ENCODE results near the gene EPHA6. TPM values are rescaled to one million over a fixed set of nuclear protein-coding genes. Genes with fewer than 3 reads are reported as not detected.
A peak's percentile ranks its signal among the peaks of the same experiment; 100 is the strongest.

EPHA6 gene
- total and polyA plus RNA-seq, 10 of the 15 experiments (the other 5 are each of a cell fraction or from before 2014, with no cell fraction given), result not detected

GRCh38 chr3:97764407-97765238 is 950.2 kb downstream of the EPHA6 start, which contains the start of gene ARL6 (continued):
- TF ChIP-seq ZBTB4 (CRISPR knock-in tag; IDR thresholded peaks at IDR 0.05) (no peak), EED (IDR thresholded peaks at IDR 0.05; ENCODE audit: low read depth) (no peak), POLR2AphosphoS2 (IDR thresholded peaks at IDR 0.05; ENCODE audit: low read depth, low read length) (no peak), STAT1 (conservative IDR thresholded peaks at IDR 0.05) (no peak), EZH2 (IDR thresholded peaks at IDR 0.05; ENCODE audit: borderline replicate concordance, control insufficient read depth, low read depth, low read length) (no peak), NFYB (IDR thresholded peaks at IDR 0.05; ENCODE audit: insufficient read depth, low read depth, low read length) (no peak), SMARCA5 (IDR thresholded peaks at IDR 0.05) (no peak), TARDBP (IDR thresholded peaks at IDR 0.05; ENCODE audit: borderline replicate concordance) (peak; percentile 55; the same call in 1 of the 2 replicates)

Measured in GM12878 (cell line).